ENCODE measurements around the gene ARNT2.

Gene ARNT2

DNA sequence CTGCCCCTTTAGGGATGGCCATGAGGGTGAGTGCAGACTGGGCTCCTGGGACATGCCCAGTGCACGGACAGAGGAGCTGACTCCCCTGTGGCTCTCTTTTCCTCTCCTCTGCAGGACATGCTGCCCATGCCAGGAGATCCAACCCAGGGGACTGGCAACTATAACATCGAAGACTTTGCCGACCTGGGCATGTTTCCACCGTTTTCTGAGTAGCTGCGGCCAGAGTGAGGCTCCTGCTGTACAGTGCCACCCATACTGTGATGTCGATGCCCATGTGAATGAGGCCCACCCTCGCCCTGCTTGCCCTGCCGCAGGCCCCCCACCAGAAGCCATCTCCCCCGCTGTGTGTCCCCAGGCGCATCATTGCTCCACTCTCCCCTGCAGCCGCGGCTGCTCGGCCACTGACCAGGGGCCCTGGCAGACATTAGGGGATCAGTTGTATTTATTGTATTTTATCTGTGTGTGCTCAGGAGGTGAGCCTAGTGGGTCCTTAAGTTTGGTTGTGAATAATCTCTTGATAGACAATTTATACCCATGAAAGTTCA, 189.4 kb downstream of the ARNT2 start:
- TF ChIP-seq Cebpa-rat (IDR thresholded peaks at IDR 0.05) = no peak
- peaks cover 0 to 65% (median 0%) of the 10 kb centered on the region in 11 experiments; a peak in 4 of 22 replicates for H3K36me3 ChIP-seq
- H3K4me2 ChIP-seq = peak overlapping the region in 3 of 11 experiments; percentile 41 to 53 (median 51); a peak in 4 of 22 replicates
- H3K9ac ChIP-seq = no peak overlapping the region
- H4K20me1 ChIP-seq = no peaks in the 10 kb centered on the region
- no peaks in the 10 kb centered on the region for H3K27me3 ChIP-seq
- peaks cover 0 to 12% (median 0%) of the 10 kb centered on the region in 11 experiments; a peak in 6 of 22 replicates for H3K9me3 ChIP-seq (replicated peaks in 1 of 11)
- H3K27ac ChIP-seq = no peak overlapping the region
- H3K4me1 ChIP-seq = peaks cover 10 to 46% (median 18%) of the 10 kb centered on the region in 10 experiments
- no peak overlapping the region for H3K4me3 ChIP-seq

DNA sequence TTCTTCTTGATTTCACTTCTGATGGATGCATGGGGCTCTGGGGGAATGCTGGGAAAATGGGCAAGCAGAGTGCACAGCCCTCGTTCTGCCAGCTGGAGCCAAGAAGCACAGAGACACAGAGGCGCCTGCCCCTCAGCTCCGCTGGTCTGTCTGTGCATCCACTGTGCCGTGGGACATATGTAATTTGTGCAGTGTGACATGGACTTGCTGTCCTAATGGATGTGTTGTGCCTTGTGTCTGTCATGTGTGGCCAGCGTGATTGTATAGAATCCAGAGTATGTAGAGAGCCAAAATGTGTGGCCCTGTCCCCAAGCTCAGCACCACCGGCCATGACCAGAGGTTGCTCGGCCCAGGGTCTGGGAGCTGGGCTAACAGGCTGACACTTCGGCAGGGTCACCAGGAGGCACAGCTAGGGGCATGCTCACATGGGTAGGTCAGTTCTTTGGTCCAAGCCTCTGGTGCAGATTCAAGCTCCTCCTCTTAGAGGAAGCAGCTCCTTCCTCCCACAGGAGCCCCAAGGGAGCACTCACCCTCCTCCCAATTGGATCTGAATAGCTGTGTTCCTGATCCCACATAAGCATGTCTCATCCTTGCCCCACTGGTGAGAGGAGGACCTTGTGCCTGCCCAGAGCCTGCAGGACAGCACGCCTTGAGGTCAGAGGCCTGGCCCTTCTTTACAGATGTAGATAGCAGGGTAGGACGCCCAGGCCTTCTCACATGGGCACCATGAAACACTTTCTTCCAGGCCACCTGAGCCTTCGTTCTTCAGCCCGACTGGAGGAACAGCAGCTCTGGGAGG, 190.1 kb downstream of the ARNT2 start:
- Histone ChIP-seq H3K9me3 (replicated peaks in 1 of 11) (peaks cover 0 to 12% (median 0%) of the 10 kb centered on the region in 11 experiments; a peak in 7 of 22 replicates), H3K4me1 (peaks cover 10 to 44% (median 18%) of the 10 kb centered on the region in 10 experiments), H3K27ac (no peak overlapping the region), H3K4me3 (no peak overlapping the region), H4K20me1 (no peaks in the 10 kb centered on the region), H3K9ac (no peak overlapping the region), H3K36me3 (peaks cover 0 to 63% (median 0%) of the 10 kb centered on the region in 11 experiments; a peak in 4 of 22 replicates), H3K27me3 (no peaks in the 10 kb centered on the region), H3K4me2 (peak overlapping the region; percentile 1 to 64 (median 50); a peak in 17 of 22 replicates)
- TF ChIP-seq Cebpa-rat (IDR thresholded peaks at IDR 0.05) = no peak

GRCh38 chr15:80595396-80595795, 191.2 kb downstream of the ARNT2 start:
- no peaks in the 10 kb centered on the region for H3K27me3 ChIP-seq
- no peak for TF ChIP-seq Cebpa-rat (IDR thresholded peaks at IDR 0.05)
- H3K27ac ChIP-seq = no peak overlapping the region
- peaks cover 0 to 52% (median 0%) of the 10 kb centered on the region in 11 experiments; a peak in 4 of 22 replicates for H3K36me3 ChIP-seq
- H3K4me3 ChIP-seq = no peak overlapping the region
- peak overlapping the region in 2 of 11 experiments; percentile 5 to 27; a peak in 2 of 22 replicates for H3K4me2 ChIP-seq
- no peaks in the 10 kb centered on the region for H4K20me1 ChIP-seq
- H3K9me3 ChIP-seq (replicated peaks in 1 of 11) = peaks cover 0 to 18% (median 0%) of the 10 kb centered on the region in 11 experiments; a peak in 7 of 22 replicates
- H3K9ac ChIP-seq = no peak overlapping the region
- H3K4me1 ChIP-seq = peaks cover 10 to 38% (median 18%) of the 10 kb centered on the region in 10 experiments

DNA sequence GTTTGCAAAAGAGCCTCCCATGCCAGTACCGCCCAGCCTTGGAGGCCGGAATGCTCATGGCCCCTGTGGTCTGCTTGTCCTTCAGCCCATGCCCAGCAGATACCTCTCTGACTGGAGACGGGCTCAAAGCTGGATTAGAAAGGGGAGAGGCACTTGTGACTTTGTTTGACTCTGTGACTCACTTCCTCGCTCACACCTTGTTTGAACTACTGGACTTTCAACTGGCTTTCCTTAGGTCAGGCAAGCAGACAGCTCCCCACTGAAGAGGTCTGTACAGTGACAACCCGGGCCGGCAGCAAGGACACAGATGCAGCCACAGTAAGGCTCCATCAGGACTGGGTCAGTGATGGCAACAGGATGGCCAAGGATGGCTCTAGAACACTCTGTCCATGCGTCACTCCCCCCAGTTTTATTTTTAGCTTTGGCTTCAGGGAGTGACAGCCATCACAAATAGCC, 192.4 kb downstream of the ARNT2 start:
- H3K27me3 ChIP-seq = no peaks in the 10 kb centered on the region
- H3K4me3 ChIP-seq = no peak overlapping the region
- no peak overlapping the region for H3K4me2 ChIP-seq
- TF ChIP-seq Cebpa-rat (IDR thresholded peaks at IDR 0.05) = no peak
- no peaks in the 10 kb centered on the region for H4K20me1 ChIP-seq
- H3K9me3 ChIP-seq (replicated peaks in 1 of 11) = peaks cover 0 to 18% (median 0%) of the 10 kb centered on the region in 11 experiments; a peak in 7 of 22 replicates
- peaks cover 0 to 41% (median 0%) of the 10 kb centered on the region in 11 experiments; a peak in 4 of 22 replicates for H3K36me3 ChIP-seq
- no peak overlapping the region for H3K9ac ChIP-seq
- no peak overlapping the region for H3K27ac ChIP-seq
- H3K4me1 ChIP-seq = peaks cover 10 to 38% (median 18%) of the 10 kb centered on the region in 10 experiments

DNA sequence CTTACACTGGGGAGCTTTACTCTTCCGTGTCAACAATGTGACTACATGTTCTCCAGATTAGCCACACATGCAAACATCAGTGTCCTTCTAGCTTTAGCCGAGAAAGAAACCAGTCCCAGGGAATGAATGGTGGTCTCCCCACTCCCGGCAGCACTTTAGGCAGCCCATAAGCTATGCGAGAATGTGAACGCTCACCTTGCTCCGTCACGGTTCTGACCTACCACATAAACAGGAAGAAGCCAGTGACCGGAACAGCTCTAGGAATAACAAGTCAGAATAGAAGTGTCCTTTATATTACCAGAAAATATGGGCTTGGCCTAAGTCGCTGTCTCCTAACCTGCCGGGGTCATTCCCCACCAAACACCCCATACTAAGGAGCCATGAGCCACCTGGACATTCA, 192.9 kb downstream of the ARNT2 start:
- H3K9me3 ChIP-seq (replicated peaks in 1 of 11) = peaks cover 0 to 18% (median 0%) of the 10 kb centered on the region in 11 experiments; a peak in 7 of 22 replicates
- H3K4me2 ChIP-seq = peak overlapping the region in 2 of 11 experiments; percentile 22 to 23; a peak in 1 of 22 replicates
- peaks cover 10 to 38% (median 18%) of the 10 kb centered on the region in 10 experiments for H3K4me1 ChIP-seq
- no peaks in the 10 kb centered on the region for H4K20me1 ChIP-seq
- no peak overlapping the region for H3K9ac ChIP-seq
- TF ChIP-seq Cebpa-rat (IDR thresholded peaks at IDR 0.05) = no peak
- no peak overlapping the region for H3K27ac ChIP-seq
- no peak overlapping the region for H3K4me3 ChIP-seq
- no peaks in the 10 kb centered on the region for H3K27me3 ChIP-seq
- peaks cover 0 to 36% (median 0%) of the 10 kb centered on the region in 11 experiments; a peak in 4 of 22 replicates for H3K36me3 ChIP-seq

DNA sequence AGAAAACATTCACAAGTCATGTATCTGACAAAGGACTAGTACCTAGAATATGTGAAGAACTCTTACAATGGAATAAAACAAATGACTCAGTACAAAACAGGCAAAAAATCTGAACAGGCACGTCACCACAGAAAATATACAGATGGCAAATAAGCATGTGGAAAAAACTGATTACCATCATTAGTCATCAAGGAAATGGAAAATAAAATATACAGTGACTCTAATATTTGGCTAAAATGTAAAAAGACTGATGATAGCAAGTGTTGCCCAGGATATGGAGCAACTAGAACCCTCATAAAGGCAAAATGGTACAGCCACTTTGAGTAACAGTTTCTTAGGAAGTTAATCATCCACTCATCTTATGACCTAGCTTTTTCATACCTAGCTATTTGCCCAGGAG, 195.2 kb downstream of the ARNT2 start:
- Histone ChIP-seq H3K4me3 (no peak overlapping the region), H3K9ac (no peak overlapping the region), H3K4me2 (no peak overlapping the region), H3K9me3 (replicated peaks in 1 of 11) (peaks cover 0 to 18% (median 0%) of the 10 kb centered on the region in 11 experiments; a peak in 7 of 22 replicates), H3K27me3 (no peaks in the 10 kb centered on the region), H4K20me1 (no peaks in the 10 kb centered on the region), H3K36me3 (peaks cover 0 to 15% (median 0%) of the 10 kb centered on the region in 11 experiments; a peak in 2 of 22 replicates), H3K4me1 (peaks cover 5 to 34% (median 10%) of the 10 kb centered on the region in 10 experiments), H3K27ac (no peak overlapping the region)
- no peak for TF ChIP-seq Cebpa-rat (IDR thresholded peaks at IDR 0.05)

GRCh38 chr15:80600626-80601025, 196.4 kb downstream of the ARNT2 start:
- peaks cover 0 to 28% (median 3%) of the 10 kb centered on the region in 10 experiments; a peak in 10 of 20 replicates for H3K4me1 ChIP-seq
- H3K27ac ChIP-seq = no peak overlapping the region
- H3K9me3 ChIP-seq (replicated peaks in 1 of 11) = peaks cover 0 to 18% (median 0%) of the 10 kb centered on the region in 11 experiments; a peak in 7 of 22 replicates
- H3K27me3 ChIP-seq = no peaks in the 10 kb centered on the region
- H4K20me1 ChIP-seq = no peaks in the 10 kb centered on the region
- H3K36me3 ChIP-seq = 0 out of 22 replicates have a peak, but pooled peaks cover 0 to 8% (median 0%) of the 10 kb centered on the region in 11 experiments
- no peak overlapping the region for H3K4me3 ChIP-seq
- H3K4me2 ChIP-seq = no peak overlapping the region
- no peak for TF ChIP-seq Cebpa-rat (IDR thresholded peaks at IDR 0.05)
- no peak overlapping the region for H3K9ac ChIP-seq

DNA sequence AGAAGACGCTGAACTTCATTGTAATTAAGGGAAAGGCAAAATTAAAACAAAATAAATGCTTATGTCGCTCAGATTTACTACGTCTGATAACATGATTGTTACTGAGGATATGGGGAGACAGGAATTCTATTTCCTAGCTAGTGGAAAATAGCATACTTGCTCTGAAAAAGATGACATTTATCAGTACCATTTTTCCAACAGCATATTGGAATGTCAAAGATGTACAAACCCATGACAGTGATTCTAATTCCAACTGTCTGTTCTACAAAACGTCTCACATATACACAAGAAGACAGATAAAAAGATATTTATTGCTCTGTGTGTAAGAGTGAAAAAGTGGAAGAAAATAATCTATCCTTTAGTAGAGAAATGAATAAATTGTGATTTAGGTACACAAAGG, 197.1 kb downstream of the ARNT2 start:
- 0 out of 22 replicates have a peak, but pooled peaks cover 0 to 8% (median 0%) of the 10 kb centered on the region in 11 experiments for H3K36me3 ChIP-seq
- H3K27ac ChIP-seq = no peak overlapping the region
- H3K4me3 ChIP-seq = no peak overlapping the region
- no peaks in the 10 kb centered on the region for H3K27me3 ChIP-seq
- TF ChIP-seq Cebpa-rat (IDR thresholded peaks at IDR 0.05) = no peak
- H3K9me3 ChIP-seq (replicated peaks in 1 of 11) = peaks cover 0 to 18% (median 0%) of the 10 kb centered on the region in 11 experiments; a peak in 7 of 22 replicates
- H3K4me1 ChIP-seq = peaks cover 0 to 27% (median 3%) of the 10 kb centered on the region in 10 experiments; a peak in 10 of 20 replicates
- no peak overlapping the region for H3K9ac ChIP-seq
- no peak overlapping the region for H3K4me2 ChIP-seq
- no peaks in the 10 kb centered on the region for H4K20me1 ChIP-seq

Data from BLaER1 treated with 17β-estradiol and CSF1 and Interleukin-3, amounts not matched to agents 10 nM and 100 nM (cell line).